ENCODE data around the gene SCCPDH. TPM values are rescaled to one million over a fixed set of nuclear protein-coding genes. Genes with fewer than 3 reads are reported as not detected.

SCCPDH gene
- total and polyA plus RNA-seq, 2 of the 13 experiments (the other 11 are each of a cell fraction or from before 2014, with no cell fraction given) = 36.7 to 62.3 TPM

DNA sequence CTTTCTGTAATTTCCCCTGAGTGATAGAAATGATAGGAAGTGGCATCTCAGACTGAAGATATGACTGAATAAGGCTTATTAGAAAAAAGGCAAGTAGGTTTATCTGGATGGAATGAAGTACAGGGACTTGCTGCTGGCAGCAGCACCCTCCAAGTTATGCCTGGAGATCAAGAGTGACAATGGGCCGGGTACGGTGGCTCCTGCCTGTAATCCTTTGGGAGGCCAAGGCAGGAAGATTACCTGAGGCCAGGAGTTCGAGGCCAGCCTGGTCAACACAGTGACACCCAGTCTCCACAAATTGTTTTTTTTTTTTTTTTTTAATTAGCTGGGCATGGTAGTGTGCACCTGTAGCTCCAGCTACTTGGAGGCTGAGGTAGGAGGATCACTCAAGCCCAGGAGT lies 87.8 kb downstream of the SCCPDH start:
- Histone ChIP-seq H3K36me3 (replicated peaks in 1 of 2; ENCODE audit: control insufficient read depth in 1 of 2, insufficient read depth in 2 of 2, low read length in 2 of 2) (no peaks in the 10 kb centered on the region), H3K27ac (ENCODE audit: extremely low read length, insufficient read depth, low read length) (no peak overlapping the region), H3K27me3 (ENCODE audit: control insufficient read depth in 1 of 2, insufficient read depth in 2 of 2, low read length in 2 of 2) (peaks cover 0 to 26% of the 10 kb centered on the region in 2 experiments; a peak in 3 of 5 replicates), H3K4me1 (ENCODE audit: insufficient read depth, low read length) (peaks cover 36% of the 10 kb centered on the region), H3K9me3 (ENCODE audit: low read length) (no peaks in the 10 kb centered on the region), H4K20me1 (ENCODE audit: insufficient read depth, low read length) (no peaks in the 10 kb centered on the region), H3K4me2 (ENCODE audit: low read depth, low read length) (peak overlapping the region; percentile 42; the same call in 1 of the 2 replicates), H2AFZ (ENCODE audit: low read length) (no peak overlapping the region), H3K9ac (ENCODE audit: insufficient read depth, low read depth, low read length) (no peak overlapping the region), H3K4me3 (replicated peaks in 1 of 3; ENCODE audit: insufficient read depth in 1 of 3, low read depth in 2 of 3, low read length in 3 of 3) (no peak overlapping the region), H3K79me2 (ENCODE audit: insufficient read depth, low read length) (no peaks in the 10 kb centered on the region)
- ChIA-PET POLR2A (no interaction called here), CTCF (ENCODE audit: low intra/inter-chr PET ratio, low total read pairs) (no interaction called here)
- WGBS (ENCODE audit: low lambda C conversion rate) = 59% methylated on average over 3 of the region's 3 CpGs
- in situ Hi-C loops (cut with HindIII; ENCODE audit: extremely low pct_ligation_motif_present, low pct_unique_long_range_greater_than_20kb) = no loop called here
- BruUV-seq (replicated peaks) = no TSS peak
- ATAC-seq = no peak
- no peak for DNase-seq (ENCODE audit: low spot score)
- intact Hi-C loops (cut with micrococcal nuclease; ENCODE audit: unreplicated experiment) = no loop called here
- FAIRE-seq = no peak
- no peak for TF ChIP-seq YEATS2 (CRISPR knock-in tag; IDR thresholded peaks at IDR 0.05; ENCODE audit: borderline replicate concordance)
- TF ChIP-seq ZNF383 (CRISPR knock-in tag; IDR thresholded peaks at IDR 0.05; ENCODE audit: borderline replicate concordance) = no peak
- TF ChIP-seq, protein P1, sequence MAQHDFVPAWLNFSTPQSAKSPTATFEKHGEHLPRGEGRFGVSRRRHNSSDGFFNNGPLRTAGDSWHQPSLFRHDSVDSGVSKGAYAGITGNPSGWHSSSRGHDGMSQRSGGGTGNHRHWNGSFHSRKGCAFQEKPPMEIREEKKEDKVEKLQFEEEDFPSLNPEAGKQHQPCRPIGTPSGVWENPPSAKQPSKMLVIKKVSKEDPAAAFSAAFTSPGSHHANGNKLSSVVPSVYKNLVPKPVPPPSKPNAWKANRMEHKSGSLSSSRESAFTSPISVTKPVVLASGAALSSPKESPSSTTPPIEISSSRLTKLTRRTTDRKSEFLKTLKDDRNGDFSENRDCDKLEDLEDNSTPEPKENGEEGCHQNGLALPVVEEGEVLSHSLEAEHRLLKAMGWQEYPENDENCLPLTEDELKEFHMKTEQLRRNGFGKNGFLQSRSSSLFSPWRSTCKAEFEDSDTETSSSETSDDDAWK (CRISPR knock-in tag; IDR thresholded peaks at IDR 0.05) = no peak
- TF ChIP-seq ZSCAN21 (CRISPR knock-in tag; IDR thresholded peaks at IDR 0.05; ENCODE audit: borderline replicate concordance) = no peak
- TF ChIP-seq AKAP8 (CRISPR knock-in tag; IDR thresholded peaks at IDR 0.05) = no peak
- TF ChIP-seq, protein P2, sequence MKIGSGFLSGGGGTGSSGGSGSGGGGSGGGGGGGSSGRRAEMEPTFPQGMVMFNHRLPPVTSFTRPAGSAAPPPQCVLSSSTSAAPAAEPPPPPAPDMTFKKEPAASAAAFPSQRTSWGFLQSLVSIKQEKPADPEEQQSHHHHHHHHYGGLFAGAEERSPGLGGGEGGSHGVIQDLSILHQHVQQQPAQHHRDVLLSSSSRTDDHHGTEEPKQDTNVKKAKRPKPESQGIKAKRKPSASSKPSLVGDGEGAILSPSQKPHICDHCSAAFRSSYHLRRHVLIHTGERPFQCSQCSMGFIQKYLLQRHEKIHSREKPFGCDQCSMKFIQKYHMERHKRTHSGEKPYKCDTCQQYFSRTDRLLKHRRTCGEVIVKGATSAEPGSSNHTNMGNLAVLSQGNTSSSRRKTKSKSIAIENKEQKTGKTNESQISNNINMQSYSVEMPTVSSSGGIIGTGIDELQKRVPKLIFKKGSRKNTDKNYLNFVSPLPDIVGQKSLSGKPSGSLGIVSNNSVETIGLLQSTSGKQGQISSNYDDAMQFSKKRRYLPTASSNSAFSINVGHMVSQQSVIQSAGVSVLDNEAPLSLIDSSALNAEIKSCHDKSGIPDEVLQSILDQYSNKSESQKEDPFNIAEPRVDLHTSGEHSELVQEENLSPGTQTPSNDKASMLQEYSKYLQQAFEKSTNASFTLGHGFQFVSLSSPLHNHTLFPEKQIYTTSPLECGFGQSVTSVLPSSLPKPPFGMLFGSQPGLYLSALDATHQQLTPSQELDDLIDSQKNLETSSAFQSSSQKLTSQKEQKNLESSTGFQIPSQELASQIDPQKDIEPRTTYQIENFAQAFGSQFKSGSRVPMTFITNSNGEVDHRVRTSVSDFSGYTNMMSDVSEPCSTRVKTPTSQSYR (CRISPR knock-in tag; IDR thresholded peaks at IDR 0.05; ENCODE audit: borderline replicate concordance) = no peak
- no peak for TF ChIP-seq PHF5A (CRISPR knock-in tag; IDR thresholded peaks at IDR 0.05; ENCODE audit: low read depth, unreplicated experiment)
- TF ChIP-seq, protein P3, sequence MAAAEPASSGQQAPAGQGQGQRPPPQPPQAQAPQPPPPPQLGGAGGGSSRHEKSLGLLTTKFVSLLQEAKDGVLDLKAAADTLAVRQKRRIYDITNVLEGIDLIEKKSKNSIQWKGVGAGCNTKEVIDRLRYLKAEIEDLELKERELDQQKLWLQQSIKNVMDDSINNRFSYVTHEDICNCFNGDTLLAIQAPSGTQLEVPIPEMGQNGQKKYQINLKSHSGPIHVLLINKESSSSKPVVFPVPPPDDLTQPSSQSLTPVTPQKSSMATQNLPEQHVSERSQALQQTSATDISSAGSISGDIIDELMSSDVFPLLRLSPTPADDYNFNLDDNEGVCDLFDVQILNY (CRISPR knock-in tag; conservative IDR thresholded peaks at IDR 0.05) = no peak
- no peak for TF ChIP-seq EHMT2 (IDR thresholded peaks at IDR 0.05; ENCODE audit: borderline replicate concordance, low read depth, low read length)
- TF ChIP-seq FOXP1 (IDR thresholded peaks at IDR 0.05) = no peak
- no peak for TF ChIP-seq FOXP1 (CRISPR knock-in tag; IDR thresholded peaks at IDR 0.05)
- no peak for TF ChIP-seq ZMYM2 (CRISPR knock-in tag; IDR thresholded peaks at IDR 0.05)
- no peak for TF ChIP-seq HES4 (CRISPR knock-in tag; IDR thresholded peaks at IDR 0.05; ENCODE audit: borderline replicate concordance)
- TF ChIP-seq IRX3 (CRISPR knock-in tag; IDR thresholded peaks at IDR 0.05; ENCODE audit: borderline replicate concordance, low read depth) = no peak
- TF ChIP-seq, protein P4, sequence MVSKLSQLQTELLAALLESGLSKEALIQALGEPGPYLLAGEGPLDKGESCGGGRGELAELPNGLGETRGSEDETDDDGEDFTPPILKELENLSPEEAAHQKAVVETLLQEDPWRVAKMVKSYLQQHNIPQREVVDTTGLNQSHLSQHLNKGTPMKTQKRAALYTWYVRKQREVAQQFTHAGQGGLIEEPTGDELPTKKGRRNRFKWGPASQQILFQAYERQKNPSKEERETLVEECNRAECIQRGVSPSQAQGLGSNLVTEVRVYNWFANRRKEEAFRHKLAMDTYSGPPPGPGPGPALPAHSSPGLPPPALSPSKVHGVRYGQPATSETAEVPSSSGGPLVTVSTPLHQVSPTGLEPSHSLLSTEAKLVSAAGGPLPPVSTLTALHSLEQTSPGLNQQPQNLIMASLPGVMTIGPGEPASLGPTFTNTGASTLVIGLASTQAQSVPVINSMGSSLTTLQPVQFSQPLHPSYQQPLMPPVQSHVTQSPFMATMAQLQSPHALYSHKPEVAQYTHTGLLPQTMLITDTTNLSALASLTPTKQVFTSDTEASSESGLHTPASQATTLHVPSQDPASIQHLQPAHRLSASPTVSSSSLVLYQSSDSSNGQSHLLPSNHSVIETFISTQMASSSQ (IDR thresholded peaks at IDR 0.05; ENCODE audit: low read depth) = no peak
- TF ChIP-seq, protein P4 (CRISPR knock-in tag; IDR thresholded peaks at IDR 0.05; ENCODE audit: borderline replicate concordance) = no peak
- no peak for TF ChIP-seq ZNF879 (CRISPR knock-in tag; IDR thresholded peaks at IDR 0.05)

All from HepG2 (cell line).